Neural cell (in vitro differentiated cells): ENCODE results near the gene MAML3. TPM values are rescaled to one million over a fixed set of nuclear protein-coding genes. Genes with fewer than 3 reads are reported as not detected.
A peak's percentile ranks its signal among the peaks of the same experiment; 100 is the strongest.

ENCODE experiments used
- H2AFZ ChIP-seq: fragments of 200-600, 300-800 bp; sonication (generic), shearing (Covaris generic); 2 replicates; pipeline ENCODE4 v1.6.0; 2014; ENCODE audit warnings: low read depth, mild to moderate bottlenecking, antibody characterized with exemption, low read length, moderate library complexity
- H3F3A ChIP-seq: fragments of 200-600 bp; shearing (Covaris generic); 2 replicates; pipeline ENCODE4 v1.6.1; 2016; ENCODE audit warnings: mild to moderate bottlenecking, moderate library complexity, mixed read lengths, antibody characterized with exemption, low read length; ENCODE audit not compliant: insufficient read depth, poor library complexity, severe bottlenecking
- H3K27ac ChIP-seq: fragments of 200-600, 300-800 bp; sonication (generic), shearing (Covaris generic); 2 replicates; pipeline ENCODE4 v1.5.1; 2014; ENCODE audit warnings: mild to moderate bottlenecking, low read length, moderate library complexity
- H3K27me3 ChIP-seq: fragments of 300-800, 200-600 bp; sonication (generic), shearing (Covaris generic); 2 replicates; pipeline ENCODE4 v1.6.0; 2014; ENCODE audit warnings: mild to moderate bottlenecking, low read depth, low read length, moderate library complexity; ENCODE audit not compliant: insufficient read depth
- H3K36me3 ChIP-seq: fragments of 300-800, 200-600 bp; sonication (generic), shearing (Covaris generic); 2 replicates; pipeline ENCODE4 v1.5.1; 2014; ENCODE audit warnings: mild to moderate bottlenecking, antibody characterized with exemption, low read length, moderate library complexity; ENCODE audit not compliant: insufficient read depth
- H3K4me2 ChIP-seq: fragments of 300-800, 200-600 bp; sonication (generic), shearing (Covaris generic); 2 replicates; pipeline ENCODE4 v1.6.0; 2014; ENCODE audit warnings: mild to moderate bottlenecking, low read length
- H3K4me3 ChIP-seq: fragments of 300-800, 200-600 bp; sonication (generic), shearing (Covaris generic); 2 replicates; pipeline ENCODE4 v1.5.1; 2014; ENCODE audit warnings: mild to moderate bottlenecking, low read length, moderate library complexity
- H3K79me2 ChIP-seq: fragments of 200-600 bp; shearing (Covaris generic); replicated peaks from 2 replicates; pipeline ENCODE4 v1.6.0; 2014; ENCODE audit warnings: mild to moderate bottlenecking, low read length, moderate library complexity; ENCODE audit not compliant: insufficient read depth
- H3K9ac ChIP-seq: fragments of 300-800, 200-600 bp; sonication (generic), shearing (Covaris generic); 2 replicates; pipeline ENCODE4 v1.6.1; 2016; ENCODE audit warnings: mild to moderate bottlenecking, low read length, mixed read lengths
- H3K9me2 ChIP-seq: fragments of 200-600 bp; shearing (Covaris generic); 2 replicates; pipeline ENCODE4 v1.6.1; 2016; ENCODE audit warnings: mild to moderate bottlenecking, low read length, mixed read lengths; ENCODE audit not compliant: insufficient read depth
- H3K9me3 ChIP-seq: fragments of 200-600, 300-800 bp; sonication (generic), shearing (Covaris generic); 2 replicates; pipeline ENCODE4 v1.6.1; 2016; ENCODE audit warnings: mild to moderate bottlenecking, mixed run types, low read length, moderate library complexity, mixed read lengths
- H4K20me1 ChIP-seq: fragments of 200-600 bp; shearing (Covaris generic); 2 replicates; pipeline ENCODE4 v1.6.1; 2016; ENCODE audit warnings: mild to moderate bottlenecking, mixed run types; ENCODE audit not compliant: insufficient read depth
- EP300 ChIP-seq: fragments of 450-650 bp; conservative IDR thresholded peaks from 2 replicates; pipeline ENCODE4 v1.6.1; 2014; ENCODE audit warnings: antibody characterized with exemption, mild to moderate bottlenecking, moderate library complexity; ENCODE audit not compliant: poor library complexity, severe bottlenecking
- EZH2 ChIP-seq: fragments of 200-600, 300-800 bp; shearing (Covaris generic), sonication (generic); IDR thresholded peaks from 2 replicates; pipeline ENCODE4 v1.6.1; 2014; ENCODE audit warnings: antibody characterized with exemption, low read length, borderline replicate concordance, mild to moderate bottlenecking; ENCODE audit not compliant: insufficient read depth, poor library complexity, severe bottlenecking
- MXI1 ChIP-seq: fragments of 450-650 bp; conservative IDR thresholded peaks from 2 replicates; pipeline ENCODE4 v1.6.1; 2014; ENCODE audit warnings: antibody characterized with exemption, mild to moderate bottlenecking; ENCODE audit not compliant: poor library complexity, severe bottlenecking
- POLR2AphosphoS5 ChIP-seq: IDR thresholded peaks from 2 replicates; pipeline ENCODE4 v1.6.1; 2012
- RAD21 ChIP-seq: fragments of 450-650 bp; conservative IDR thresholded peaks from 2 replicates; pipeline ENCODE4 v1.6.1; 2014; ENCODE audit warnings: antibody characterized with exemption, mild to moderate bottlenecking, moderate library complexity
- SMC3 ChIP-seq: fragments of 450-650 bp; conservative IDR thresholded peaks from 2 replicates; pipeline ENCODE4 v1.6.1; 2014; ENCODE audit warnings: antibody characterized with exemption, mild to moderate bottlenecking, moderate library complexity; ENCODE audit not compliant: poor library complexity
- TAF1 ChIP-seq: IDR thresholded peaks from 2 replicates; pipeline ENCODE4 v1.6.1; 2012; ENCODE audit warnings: low read depth
- polyA plus RNA-seq: library from polyadenylated mRNA; depleted of rRNA; stranded (reverse); fragments of >200 nt; gene quantifications from 2 replicates; pipeline ENCODE4 v1.2.3, GENCODE V29; 2014
- TF ChIP-seq, protein P1 (sequence below): fragments of 450-650 bp; IDR thresholded peaks from 2 replicates; pipeline ENCODE4 v1.5.1; 2014; ENCODE audit warnings: antibody characterized with exemption, mild to moderate bottlenecking, moderate library complexity; ENCODE audit not compliant: poor library complexity, severe bottlenecking
- TF ChIP-seq, protein P2 (sequence below): IDR thresholded peaks from 2 replicates; pipeline ENCODE4 v1.6.1; 2012; ENCODE audit warnings: borderline replicate concordance

Gene MAML3
- polyA plus RNA-seq, 1 donor from 2014 or later, result 10.2 TPM

DNA sequence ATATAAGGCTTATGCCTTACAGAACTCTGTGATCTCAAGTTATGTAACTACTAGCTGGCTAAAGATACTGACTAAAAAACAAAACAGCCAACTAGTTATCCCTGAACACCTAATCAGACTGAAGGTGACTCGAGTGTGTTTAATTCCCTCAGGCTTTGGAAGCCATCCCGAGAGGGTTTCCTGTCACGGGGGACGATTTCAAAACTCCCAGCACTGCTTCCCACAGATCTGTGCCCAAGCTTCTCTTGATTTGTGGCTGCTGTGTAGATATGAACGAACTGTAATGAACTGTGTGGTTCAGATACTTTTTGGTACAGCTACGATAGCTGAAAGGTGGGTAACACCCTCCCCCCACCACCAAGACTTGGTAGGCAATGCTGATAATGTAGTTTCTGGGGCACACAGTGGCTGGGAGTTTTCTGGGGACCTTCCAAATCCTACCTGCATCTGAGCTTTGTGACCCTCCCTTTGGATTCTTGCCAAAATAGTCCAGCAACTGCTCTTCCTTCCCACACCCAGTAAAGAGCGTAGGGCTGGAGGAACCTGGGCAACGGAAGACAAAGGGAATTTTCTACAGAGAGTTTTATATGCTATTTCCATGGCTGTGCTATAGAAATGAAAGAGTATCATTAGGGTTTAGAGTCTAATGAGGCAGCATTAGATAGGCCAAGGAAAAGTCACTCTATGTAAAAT is 339.5 kb downstream of the MAML3 start:
- peaks cover 13% of the 10 kb centered on the region for H3K79me2 ChIP-seq
- no peaks in the 10 kb centered on the region for H3K9me3 ChIP-seq
- no peaks in the 10 kb centered on the region for H3K27me3 ChIP-seq
- H3K4me2 ChIP-seq, result no peak overlapping the region
- no peak overlapping the region for H2AFZ ChIP-seq
- no peaks in the 10 kb centered on the region for H3K36me3 ChIP-seq
- no peaks in the 10 kb centered on the region for H4K20me1 ChIP-seq
- H3F3A ChIP-seq, result no peaks in the 10 kb centered on the region
- no peaks in the 10 kb centered on the region for H3K9me2 ChIP-seq
- H3K27ac ChIP-seq, result peak overlapping the region; percentile 76
- TF ChIP-seq EP300 (no peak), EZH2 (no peak), RAD21 (no peak), TAF1 (no peak), SMC3 (no peak), POLR2AphosphoS5 (no peak), MXI1 (no peak)
- TF ChIP-seq, protein P1, sequence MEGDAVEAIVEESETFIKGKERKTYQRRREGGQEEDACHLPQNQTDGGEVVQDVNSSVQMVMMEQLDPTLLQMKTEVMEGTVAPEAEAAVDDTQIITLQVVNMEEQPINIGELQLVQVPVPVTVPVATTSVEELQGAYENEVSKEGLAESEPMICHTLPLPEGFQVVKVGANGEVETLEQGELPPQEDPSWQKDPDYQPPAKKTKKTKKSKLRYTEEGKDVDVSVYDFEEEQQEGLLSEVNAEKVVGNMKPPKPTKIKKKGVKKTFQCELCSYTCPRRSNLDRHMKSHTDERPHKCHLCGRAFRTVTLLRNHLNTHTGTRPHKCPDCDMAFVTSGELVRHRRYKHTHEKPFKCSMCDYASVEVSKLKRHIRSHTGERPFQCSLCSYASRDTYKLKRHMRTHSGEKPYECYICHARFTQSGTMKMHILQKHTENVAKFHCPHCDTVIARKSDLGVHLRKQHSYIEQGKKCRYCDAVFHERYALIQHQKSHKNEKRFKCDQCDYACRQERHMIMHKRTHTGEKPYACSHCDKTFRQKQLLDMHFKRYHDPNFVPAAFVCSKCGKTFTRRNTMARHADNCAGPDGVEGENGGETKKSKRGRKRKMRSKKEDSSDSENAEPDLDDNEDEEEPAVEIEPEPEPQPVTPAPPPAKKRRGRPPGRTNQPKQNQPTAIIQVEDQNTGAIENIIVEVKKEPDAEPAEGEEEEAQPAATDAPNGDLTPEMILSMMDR, result no peak
- TF ChIP-seq, protein P2, sequence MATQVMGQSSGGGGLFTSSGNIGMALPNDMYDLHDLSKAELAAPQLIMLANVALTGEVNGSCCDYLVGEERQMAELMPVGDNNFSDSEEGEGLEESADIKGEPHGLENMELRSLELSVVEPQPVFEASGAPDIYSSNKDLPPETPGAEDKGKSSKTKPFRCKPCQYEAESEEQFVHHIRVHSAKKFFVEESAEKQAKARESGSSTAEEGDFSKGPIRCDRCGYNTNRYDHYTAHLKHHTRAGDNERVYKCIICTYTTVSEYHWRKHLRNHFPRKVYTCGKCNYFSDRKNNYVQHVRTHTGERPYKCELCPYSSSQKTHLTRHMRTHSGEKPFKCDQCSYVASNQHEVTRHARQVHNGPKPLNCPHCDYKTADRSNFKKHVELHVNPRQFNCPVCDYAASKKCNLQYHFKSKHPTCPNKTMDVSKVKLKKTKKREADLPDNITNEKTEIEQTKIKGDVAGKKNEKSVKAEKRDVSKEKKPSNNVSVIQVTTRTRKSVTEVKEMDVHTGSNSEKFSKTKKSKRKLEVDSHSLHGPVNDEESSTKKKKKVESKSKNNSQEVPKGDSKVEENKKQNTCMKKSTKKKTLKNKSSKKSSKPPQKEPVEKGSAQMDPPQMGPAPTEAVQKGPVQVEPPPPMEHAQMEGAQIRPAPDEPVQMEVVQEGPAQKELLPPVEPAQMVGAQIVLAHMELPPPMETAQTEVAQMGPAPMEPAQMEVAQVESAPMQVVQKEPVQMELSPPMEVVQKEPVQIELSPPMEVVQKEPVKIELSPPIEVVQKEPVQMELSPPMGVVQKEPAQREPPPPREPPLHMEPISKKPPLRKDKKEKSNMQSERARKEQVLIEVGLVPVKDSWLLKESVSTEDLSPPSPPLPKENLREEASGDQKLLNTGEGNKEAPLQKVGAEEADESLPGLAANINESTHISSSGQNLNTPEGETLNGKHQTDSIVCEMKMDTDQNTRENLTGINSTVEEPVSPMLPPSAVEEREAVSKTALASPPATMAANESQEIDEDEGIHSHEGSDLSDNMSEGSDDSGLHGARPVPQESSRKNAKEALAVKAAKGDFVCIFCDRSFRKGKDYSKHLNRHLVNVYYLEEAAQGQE, result no peak
- H3K9ac ChIP-seq, result no peak overlapping the region
- no peak overlapping the region for H3K4me3 ChIP-seq

DNA sequence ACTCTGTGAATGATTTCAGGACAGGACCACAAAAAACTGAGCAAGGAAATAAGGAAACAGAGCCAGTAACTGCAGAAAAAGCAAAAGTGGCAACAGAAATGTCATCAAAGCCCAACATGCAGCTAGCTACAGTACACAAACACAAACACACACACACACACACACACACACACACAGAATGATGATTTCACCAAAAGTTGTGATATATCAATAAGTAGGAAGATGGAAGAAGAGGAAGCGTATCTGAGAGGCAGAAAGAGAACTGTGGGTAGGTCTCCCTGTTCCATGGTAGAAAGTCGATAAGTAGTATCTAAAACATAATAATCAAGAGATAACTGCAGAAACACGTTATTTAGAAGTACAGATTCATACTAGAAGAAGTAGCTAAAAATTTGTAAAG is 340.1 kb downstream of the MAML3 start:
- no peak overlapping the region for H3K27ac ChIP-seq
- H4K20me1 ChIP-seq, result no peaks in the 10 kb centered on the region
- H3K9ac ChIP-seq, result no peak overlapping the region
- H3K4me3 ChIP-seq, result no peak overlapping the region
- peaks cover 13% of the 10 kb centered on the region for H3K79me2 ChIP-seq
- H3K4me2 ChIP-seq, result no peak overlapping the region
- H3K27me3 ChIP-seq, result no peaks in the 10 kb centered on the region
- H2AFZ ChIP-seq, result no peak overlapping the region
- H3K9me2 ChIP-seq, result no peaks in the 10 kb centered on the region
- no peaks in the 10 kb centered on the region for H3K36me3 ChIP-seq
- no peaks in the 10 kb centered on the region for H3K9me3 ChIP-seq
- TF ChIP-seq, protein P2, result no peak
- TF ChIP-seq MXI1 (no peak), EP300 (no peak), SMC3 (no peak), POLR2AphosphoS5 (no peak), EZH2 (no peak), TAF1 (no peak)
- TF ChIP-seq, protein P1, result no peak
- H3F3A ChIP-seq, result no peaks in the 10 kb centered on the region
